Naive thymus-derived CD4-positive, alpha-beta T cell (primary cell): Measurements from ENCODE around the gene HSPA12B. TPM values are rescaled to one million over a fixed set of nuclear protein-coding genes. Genes with fewer than 3 reads are reported as not detected.
A peak's percentile ranks its signal among the peaks of the same experiment; 100 is the strongest.
"Not testable (repeated sequence)": the region's sequence is repeated elsewhere in the genome, so short reads cannot be mapped to it uniquely, and the experiment has no call there.

Experiments
- ATAC-seq: fragments of 150-1000 bp; cut with Tn5 transposase; 2 replicates; pipeline ENCODE4 v1.10.0; 2021; ENCODE audit warnings: mild to moderate bottlenecking, moderate library complexity
- CTCF ChIA-PET: fragments of 350-600 bp; sonication (Branson Sonifier 250); formaldehyde crosslinking; loops from one replicate; lab custom pipeline; 2021; ENCODE audit warnings: antibody characterized with exemption; lab: Charles Lee
- POLR2A ChIA-PET: fragments of 350-600 bp; sonication (Branson Sonifier 250); formaldehyde crosslinking; loops from one replicate; lab custom pipeline; 2021; ENCODE audit warnings: antibody characterized with exemption, inconsistent platforms; lab: Charles Lee
- DNase-seq, 9 donors: peaks; one replicate each; pipeline versions ENCODE4 v3.0.0 to v3.0.0-alpha.2; 2020 to 2022; ENCODE audit warnings: mixed read lengths in 1 of 9
- H3K27ac ChIP-seq: one replicate; pipeline ENCODE4 v1.7.0; 2013; ENCODE audit warnings: mild to moderate bottlenecking, low read depth, low read length, moderate library complexity
- H3K27me3 ChIP-seq, 2 donors: one replicate each; pipeline ENCODE4 v1.7.0; 2013; ENCODE audit warnings: low read length in 2 of 2, mild to moderate bottlenecking in 2 of 2, moderate library complexity in 2 of 2; ENCODE audit not compliant: control insufficient read depth in 2 of 2, insufficient read depth in 2 of 2
- H3K36me3 ChIP-seq, 3 experiments: 1 replicate in 2 of 3; 2 replicates in 1 of 3; pipeline ENCODE4 v1.7.0; 2013; ENCODE audit warnings: low read length in 3 of 3, mild to moderate bottlenecking in 3 of 3, moderate library complexity in 1 of 3; ENCODE audit not compliant: insufficient read depth in 3 of 3, control insufficient read depth in 2 of 3
- H3K4me1 ChIP-seq, 2 donors: one replicate each; pipeline ENCODE4 v1.7.0; 2013; ENCODE audit warnings: low read length in 2 of 2, mild to moderate bottlenecking in 2 of 2, moderate library complexity in 1 of 2; ENCODE audit not compliant: control insufficient read depth in 2 of 2, insufficient read depth in 2 of 2
- H3K4me3 ChIP-seq: 2 replicates; pipeline ENCODE4 v1.7.0; 2013; ENCODE audit warnings: mild to moderate bottlenecking, low read length
- H3K9me3 ChIP-seq, 3 experiments: 1 replicate in 2 of 3; 2 replicates in 1 of 3; pipeline ENCODE4 v1.7.0; 2013; ENCODE audit warnings: low read length in 3 of 3; ENCODE audit not compliant: control insufficient read depth in 2 of 3
- H3K27ac Mint-ChIP-seq, 9 donors: one replicate each; pipeline ENCODE4 v1.8.0; 2020 to 2022; ENCODE audit warnings: mixed read lengths in 9 of 9, mild to moderate bottlenecking in 8 of 9, moderate library complexity in 5 of 9, inconsistent platforms in 2 of 9
- H3K27me3 Mint-ChIP-seq, 5 donors: one replicate each; pipeline ENCODE4 v1.8.0; 2021 to 2022; ENCODE audit warnings: mixed read lengths in 5 of 5, mild to moderate bottlenecking in 1 of 5
- H3K36me3 Mint-ChIP-seq, 5 donors: one replicate each; pipeline ENCODE4 v1.8.0; 2020 to 2022; ENCODE audit warnings: mixed read lengths in 5 of 5, mild to moderate bottlenecking in 3 of 5, inconsistent platforms in 1 of 5
- H3K4me1 Mint-ChIP-seq, 7 donors: one replicate each; pipeline ENCODE4 v1.8.0; 2020 to 2022; ENCODE audit warnings: mixed read lengths in 7 of 7, mild to moderate bottlenecking in 3 of 7, inconsistent platforms in 1 of 7
- H3K4me3 Mint-ChIP-seq, 10 donors: one replicate each; pipeline ENCODE4 v1.8.0; 2020 to 2022; ENCODE audit warnings: mild to moderate bottlenecking in 10 of 10, mixed read lengths in 10 of 10, moderate library complexity in 6 of 10, inconsistent platforms in 2 of 10
- H3K9me3 Mint-ChIP-seq, 11 donors: one replicate each; pipeline ENCODE4 v1.8.0; 2020 to 2022; ENCODE audit warnings: mixed read lengths in 11 of 11, mild to moderate bottlenecking in 4 of 11, inconsistent platforms in 1 of 11, moderate library complexity in 1 of 11
- intact Hi-C, 2 donors: fragments of 100-400 bp; cut with micrococcal nuclease; formaldehyde crosslinking; loops; one replicate each; pipeline ENCODE4 v1.15.1; 2023
- polyA plus RNA-seq, 2 donors: library from polyadenylated mRNA; unstranded; fragments of 300-500 nt; fragmentation: Illumina TruSeq; gene quantifications; one replicate each; pipeline ENCODE4 v1.2.3, GENCODE V29; 2021
- total RNA-seq, 6 experiments: library from RNA in 5 of 6; stranded (reverse) in 5 of 6; gene quantifications; 1 replicate in 5 of 6; 2 replicates in 1 of 6; pipeline ENCODE4 v1.2.3 and lab custom pipeline; 2021 to 2026

The HSPA12B gene
- total and polyA plus RNA-seq, 7 experiments from 2014 or later: 0.09 to 0.20 TPM; not detected in 5

GRCh38 chr20:3794168-3794567, 61.7 kb downstream of the HSPA12B start:
- intact Hi-C loops, H3K27me3 ChIP-seq, H3K9me3 Mint-ChIP-seq, ATAC-seq, H3K4me3 ChIP-seq, H3K27me3 Mint-ChIP-seq, DNase-seq, H3K27ac ChIP-seq, H3K9me3 ChIP-seq: not testable (repeated sequence)
- peaks cover 0 to 19% (median 0%) of the 10 kb centered on the region in 3 experiments for H3K36me3 ChIP-seq
- Mint-ChIP-seq H3K4me1 (peaks cover 21 to 28% (median 25%) of the 10 kb centered on the region in 7 donors), H3K36me3 (peaks cover 4 to 28% (median 12%) of the 10 kb centered on the region in 5 donors), H3K27ac (peak overlapping the region in 2 of 9 donors; percentile 17 to 38), H3K4me3 (peak overlapping the region in 4 of 10 donors; percentile 8 to 59 (median 20))
- ChIA-PET CTCF (interaction anchor here (3.5 kb wide), 1 partner anchor 25 kb away, joined by 17 read pairs; the partner anchor contains the start of gene AP5S1), POLR2A (interaction anchor here (3.5 kb wide), 1 partner anchor 21 kb away, joined by 134 read pairs; the partner anchor contains the start of gene AP5S1)
- peaks cover 11 to 23% of the 10 kb centered on the region in 2 donors for H3K4me1 ChIP-seq

DNA sequence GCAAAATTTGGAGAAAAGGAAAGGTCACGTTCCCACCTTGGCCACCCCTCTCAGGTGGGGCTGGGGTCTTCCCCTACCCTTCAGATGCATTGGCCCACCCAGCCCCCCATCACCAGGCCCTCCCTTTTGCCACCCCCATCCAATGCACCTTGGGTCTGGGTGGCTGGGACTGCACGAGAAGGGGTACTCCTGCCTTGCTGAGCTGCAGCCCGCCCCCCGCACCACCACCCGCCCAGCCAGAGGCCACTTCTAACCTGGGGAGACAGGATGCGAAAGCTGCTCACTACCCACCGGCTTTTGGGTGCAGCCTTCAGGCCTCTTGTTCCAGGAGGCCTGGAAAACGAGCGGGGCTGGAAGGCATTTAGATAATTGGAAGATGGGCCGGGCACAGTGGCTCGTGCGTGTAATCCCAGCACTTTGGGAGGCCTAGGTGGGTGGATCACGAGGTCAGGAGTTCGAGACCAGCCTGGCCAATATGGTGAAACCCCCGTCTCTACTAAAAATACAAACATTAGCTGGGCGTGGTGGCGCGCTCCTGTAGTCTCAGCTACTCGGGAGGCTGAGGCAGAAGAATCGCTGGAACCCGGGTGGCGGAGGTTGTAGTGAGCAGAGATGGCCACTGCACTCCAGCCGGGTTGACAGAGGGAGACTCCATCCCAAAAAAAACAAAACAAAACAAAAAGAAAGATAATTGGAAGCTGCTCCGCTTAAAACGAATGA, 62.4 kb downstream of the HSPA12B start:
- Mint-ChIP-seq H3K36me3 (peaks cover 5 to 32% (median 17%) of the 10 kb centered on the region in 5 donors), H3K27me3 (peaks cover 0 to 7% (median 0%) of the 10 kb centered on the region in 5 donors), H3K27ac (peak overlapping the region in 7 of 9 donors; percentile 81 to 95 (median 95)), H3K9me3 (no peaks in the 10 kb centered on the region), H3K4me1 (peaks cover 24 to 35% (median 31%) of the 10 kb centered on the region in 7 donors), H3K4me3 (peak overlapping the region; percentile 90 to 99 (median 94))
- intact Hi-C loops: loop anchor here (1.0 to 5.0 kb wide), 4 partner anchors 25 to 1332 kb away; partner anchors contain the start of genes AP5S1 (in 1 of the 2), CDS2 (in 1 of the 2) and MAVS (in 1 of the 2)
- no peaks in the 10 kb centered on the region for H3K27me3 ChIP-seq
- DNase-seq: no peak
- H3K9me3 ChIP-seq: no peaks in the 10 kb centered on the region
- no peak for ATAC-seq
- H3K4me3 ChIP-seq: peak overlapping the region; percentile 88
- POLR2A ChIA-PET: interaction anchor here (1.7 to 3.5 kb wide), 3 partner anchors 8 to 21 kb away, joined by 7 to 134 read pairs (median 7); partner anchors contain the start of genes AP5S1 and CENPB
- CTCF ChIA-PET: interaction anchor here (0.7 to 3.5 kb wide), 3 partner anchors 21 to 41 kb away, joined by 3 to 17 read pairs (median 4); partner anchors contain the start of gene AP5S1
- peak overlapping the region; percentile 95 for H3K27ac ChIP-seq
- peaks cover 0 to 19% (median 0%) of the 10 kb centered on the region in 3 experiments for H3K36me3 ChIP-seq
- H3K4me1 ChIP-seq: peaks cover 18 to 30% of the 10 kb centered on the region in 2 donors

DNA sequence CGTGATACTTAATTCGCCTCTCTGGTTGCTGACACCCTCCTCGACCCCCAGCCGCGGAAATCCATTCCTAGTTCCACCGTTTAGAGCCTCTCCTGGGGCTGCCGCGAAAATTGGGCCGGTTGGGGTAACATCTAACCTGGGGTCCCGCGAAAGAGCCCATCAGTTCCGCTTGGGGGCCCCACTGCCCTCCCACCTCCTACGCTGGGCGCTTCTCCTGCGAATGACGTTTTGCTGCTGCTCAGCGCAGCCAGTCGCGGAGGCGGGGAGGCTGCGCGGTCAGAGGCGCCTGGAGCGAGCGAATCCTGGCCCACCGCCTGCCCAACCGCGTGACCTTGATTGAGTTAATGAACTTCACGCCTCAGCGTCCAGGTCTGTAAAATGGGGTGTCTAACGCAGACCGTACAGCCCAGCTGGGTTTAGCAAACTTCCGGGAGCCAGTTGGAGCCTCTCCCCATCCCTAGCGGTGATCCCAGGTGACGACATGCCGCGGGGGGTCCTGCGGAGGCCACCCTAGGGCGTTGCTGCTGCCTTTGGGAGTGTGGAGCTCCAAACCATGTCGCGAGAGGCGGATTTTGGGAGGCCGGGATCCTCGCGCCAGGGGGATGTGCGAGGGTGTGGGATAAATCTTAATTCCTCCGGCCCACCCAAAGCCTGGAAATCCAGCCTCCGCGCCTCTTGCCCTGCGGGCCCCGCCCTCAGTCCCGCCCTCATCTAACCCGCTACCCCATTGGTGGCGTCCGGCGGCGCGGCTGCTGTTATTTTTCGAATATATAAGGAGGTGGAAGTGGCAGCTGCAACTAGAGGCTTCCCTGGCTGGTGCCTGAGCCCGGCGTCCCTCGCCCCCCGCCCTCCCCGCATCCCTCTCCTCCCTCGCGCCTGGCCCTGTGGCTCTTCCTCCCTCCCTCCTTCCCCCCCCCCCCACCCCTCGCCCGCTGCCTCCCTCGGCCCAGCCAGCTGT, 63.3 kb downstream of the HSPA12B start, which contains the start of gene CDC25B:
Gene CDC25B, plus strand, starts transcription at position 800 of the 958 bp plus-strand sequence. CDS start 222 bp downstream, outside the sequence.
- ChIA-PET CTCF (interaction anchor here (0.8 to 3.5 kb wide), 7 partner anchors 9 to 26 kb away, joined by 3 to 17 read pairs (median 4); partner anchors contain the start of genes AP5S1 and CENPB), POLR2A (interaction anchor here (0.5 to 3.5 kb wide), 9 partner anchors 9 to 186 kb away, joined by 3 to 134 read pairs (median 4); partner anchors contain the start of genes ADISSP, AP5S1 and CENPB)
- DNase-seq: peak; percentile 64 to 89 (median 84)

DNA sequence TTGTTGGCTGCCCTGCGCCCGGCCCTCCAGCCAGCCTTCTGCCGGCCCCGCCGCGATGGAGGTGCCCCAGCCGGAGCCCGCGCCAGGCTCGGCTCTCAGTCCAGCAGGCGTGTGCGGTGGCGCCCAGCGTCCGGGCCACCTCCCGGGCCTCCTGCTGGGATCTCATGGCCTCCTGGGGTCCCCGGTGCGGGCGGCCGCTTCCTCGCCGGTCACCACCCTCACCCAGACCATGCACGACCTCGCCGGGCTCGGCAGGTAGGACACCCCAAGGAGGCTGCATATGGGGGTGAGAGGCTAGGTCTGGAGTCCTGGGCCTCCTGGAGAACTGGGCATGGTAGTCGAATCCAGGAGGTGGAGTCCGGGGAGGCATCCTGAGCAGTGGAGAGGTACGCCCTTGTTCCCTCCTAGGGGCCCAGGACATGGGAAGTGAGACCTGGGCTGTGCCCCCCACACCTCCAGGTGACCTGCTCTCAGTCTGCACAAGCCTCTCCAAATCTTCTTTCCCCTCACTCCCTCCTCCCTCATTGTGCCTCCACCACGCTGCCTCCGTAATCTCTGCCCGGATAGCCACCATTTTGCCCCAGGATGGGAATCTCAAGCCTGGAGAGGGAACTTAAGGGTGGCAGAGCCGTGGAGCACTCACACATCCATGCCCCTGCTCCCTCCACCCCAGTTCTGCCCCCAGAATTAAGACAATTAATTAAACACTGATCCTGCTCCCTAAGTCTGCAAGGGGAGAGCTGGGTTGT, 64.2 kb downstream of the HSPA12B start:
- ChIA-PET POLR2A (interaction anchor here (0.6 to 3.5 kb wide), 7 partner anchors 10 to 36 kb away, joined by 3 to 134 read pairs (median 5); partner anchors contain the start of genes ADISSP, AP5S1 and CENPB), CTCF (interaction anchor here (0.8 to 3.5 kb wide), 5 partner anchors 10 to 25 kb away, joined by 3 to 17 read pairs (median 4); partner anchors contain the start of genes AP5S1 and CENPB)
- Mint-ChIP-seq H3K27me3 (no peaks in the 10 kb centered on the region), H3K9me3 (no peaks in the 10 kb centered on the region), H3K27ac (peak overlapping the region; percentile 28 to 99 (median 97)), H3K36me3 (peaks cover 5 to 44% (median 22%) of the 10 kb centered on the region in 5 donors), H3K4me1 (peaks cover 29 to 48% (median 42%) of the 10 kb centered on the region in 7 donors), H3K4me3 (peak overlapping the region; percentile 90 to 99 (median 98))
- H3K36me3 ChIP-seq: peaks cover 9 to 36% (median 15%) of the 10 kb centered on the region in 3 experiments
- no peak for DNase-seq
- no peaks in the 10 kb centered on the region for H3K27me3 ChIP-seq
- peak overlapping the region; percentile 90 for H3K4me3 ChIP-seq
- peak overlapping the region; percentile 78 for H3K27ac ChIP-seq
- ATAC-seq: no peak
- intact Hi-C loops: loop anchor here (1.0 to 5.0 kb wide), 10 partner anchors 9 to 1331 kb away; partner anchors contain the start of genes PANK2 (in 2 of the 2), ADISSP (in 1 of the 2), AP5S1 (in 1 of the 2) and CDS2 (in 1 of the 2)
- H3K9me3 ChIP-seq: no peaks in the 10 kb centered on the region
- peaks cover 36 to 48% of the 10 kb centered on the region in 2 donors for H3K4me1 ChIP-seq

More for the DNA sequence above, 63.3 kb downstream of the HSPA12B start, which contains the start of gene CDC25B:
- Mint-ChIP-seq H3K27ac (peak within 1 kb of the TSS; percentile 81 to 99 (median 97)), H3K4me3 (peak within 1 kb of the TSS; percentile 90 to 99 (median 98)), H3K9me3 (no peaks in the 10 kb centered on the region), H3K36me3 (peaks cover 5 to 38% (median 22%) of the 10 kb centered on the region in 5 donors), H3K27me3 (peaks cover 0 to 7% (median 0%) of the 10 kb centered on the region in 5 donors), H3K4me1 (peaks cover 24 to 43% (median 39%) of the 10 kb centered on the region in 7 donors)
- Histone ChIP-seq H3K4me1 (peaks cover 27 to 39% of the 10 kb centered on the region in 2 donors), H3K27ac (peak within 1 kb of the TSS; percentile 95), H3K4me3 (peak within 1 kb of the TSS; percentile 90), H3K36me3 (peaks cover under 1 to 27% (median 7%) of the 10 kb centered on the region in 3 experiments), H3K27me3 (no peaks in the 10 kb centered on the region), H3K9me3 (no peaks in the 10 kb centered on the region)
- peak; percentile 90 for ATAC-seq
- intact Hi-C loops: loop anchor here (1.0 to 5.0 kb wide), 12 partner anchors 8 to 1332 kb away; partner anchors contain the start of genes AP5S1 (in 2 of the 2), PANK2 (in 2 of the 2), ADISSP (in 1 of the 2) and CDS2 (in 1 of the 2)

GRCh38 chr20:3797226-3797545, 64.7 kb downstream of the HSPA12B start:
- Mint-ChIP-seq H3K4me3 (peak overlapping the region; percentile 90 to 99 (median 98)), H3K36me3 (peaks cover 5 to 44% (median 22%) of the 10 kb centered on the region in 5 donors), H3K9me3 (no peaks in the 10 kb centered on the region), H3K27me3 (no peaks in the 10 kb centered on the region), H3K4me1 (peaks cover 29 to 54% (median 42%) of the 10 kb centered on the region in 7 donors), H3K27ac (peak overlapping the region; percentile 74 to 100 (median 97))
- ATAC-seq: no peak
- intact Hi-C loops: loop anchor here (2.0 to 5.0 kb wide), 3 partner anchors 16 to 1330 kb away; partner anchors contain the start of genes CDS2 (in 1 of the 2), PANK2 (in 1 of the 2) and SPEF1 (in 1 of the 2)
- peak overlapping the region; percentile 90 for H3K4me3 ChIP-seq
- H3K4me1 ChIP-seq: peaks cover 36 to 52% of the 10 kb centered on the region in 2 donors
- ChIA-PET CTCF (interaction anchor here (3.5 kb wide), 1 partner anchor 22 kb away, joined by 17 read pairs; the partner anchor contains the start of gene AP5S1), POLR2A (interaction anchor here (0.6 to 3.5 kb wide), 2 partner anchors 18 to 35 kb away, joined by 3 to 134 read pairs; partner anchors contain the start of gene AP5S1)
- no peaks in the 10 kb centered on the region for H3K9me3 ChIP-seq
- peak overlapping the region; percentile 78 for H3K27ac ChIP-seq
- no peaks in the 10 kb centered on the region for H3K27me3 ChIP-seq
- no peak for DNase-seq
- H3K36me3 ChIP-seq: peaks cover 14 to 41% (median 20%) of the 10 kb centered on the region in 3 experiments
